ENCODE results near the gene SYNDIG1.

The SYNDIG1 gene

DNA sequence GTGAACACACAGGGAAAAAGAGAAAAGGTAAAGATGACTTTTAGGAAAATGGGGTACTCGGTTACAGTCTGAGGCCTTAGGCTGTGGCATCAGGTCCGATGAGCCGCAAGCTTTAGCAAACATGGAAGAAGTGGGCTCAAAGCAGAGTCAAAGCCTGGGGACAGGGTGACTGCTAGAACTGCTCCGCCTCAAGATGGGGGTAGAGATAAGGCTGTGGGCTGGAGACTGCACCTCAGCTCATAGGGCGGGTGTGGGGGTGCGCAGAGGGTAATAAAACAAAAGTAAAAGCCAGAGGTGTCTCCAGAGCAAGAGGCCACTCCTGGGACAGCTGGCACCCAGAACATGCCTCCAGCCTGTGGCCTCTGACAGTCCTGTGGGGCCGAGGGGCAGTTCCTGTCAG is 21.3 kb upstream of the SYNDIG1 start:
- no peak for DNase-seq (ENCODE audit: low read depth)

DNA sequence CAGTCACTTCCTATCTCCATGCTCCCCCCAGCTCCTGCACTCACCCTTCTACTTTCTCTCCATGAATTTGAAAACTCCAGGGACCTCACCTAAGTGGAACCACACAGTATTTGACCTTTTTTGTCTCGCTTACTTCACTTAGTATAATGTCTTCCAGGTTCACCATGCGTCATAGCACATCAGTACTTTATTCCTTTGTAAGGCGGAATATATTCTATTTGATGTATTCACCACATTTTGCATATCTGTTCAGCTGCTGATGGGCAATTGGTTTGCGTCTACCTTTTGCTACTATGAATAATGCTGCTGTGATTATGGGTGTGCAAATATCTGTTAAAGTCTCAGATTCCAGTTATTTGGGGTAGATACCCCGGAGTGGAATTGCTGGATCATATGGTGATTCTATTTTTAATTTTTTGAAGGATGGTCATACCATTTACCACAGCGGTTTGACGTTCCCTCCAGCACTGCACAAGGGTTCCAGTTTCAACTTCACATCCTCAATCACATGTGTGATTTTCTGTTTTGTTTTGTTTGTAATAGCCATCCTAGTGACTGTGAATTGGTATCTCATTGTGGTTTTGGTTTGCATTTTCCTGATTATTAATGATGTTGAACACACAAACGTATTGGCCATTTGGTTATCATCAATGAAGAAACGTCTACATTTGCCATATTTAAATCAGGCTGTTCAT is 20.3 kb upstream of the SYNDIG1 start:
- DNase-seq (ENCODE audit: low read depth): no peak

DNA sequence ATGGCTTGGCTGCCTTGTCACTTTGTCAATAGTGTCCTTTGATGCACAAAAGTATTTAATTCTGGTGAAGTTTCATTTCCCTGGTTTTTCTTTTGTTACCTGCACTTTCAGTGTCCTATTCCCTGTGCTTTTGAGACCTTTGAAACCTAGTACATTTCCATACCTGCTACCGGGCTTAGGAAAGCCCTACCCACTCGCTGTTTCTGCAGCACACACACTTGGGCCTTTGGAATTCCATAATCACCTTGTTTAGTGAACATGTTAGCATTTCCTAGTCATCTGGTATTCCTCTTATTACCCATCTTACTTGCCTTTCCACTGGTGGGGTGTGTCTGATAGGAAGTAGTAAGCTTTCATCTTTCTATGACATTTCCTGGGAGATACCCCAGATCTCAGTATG is 19.3 kb upstream of the SYNDIG1 start:
- no peak for DNase-seq (ENCODE audit: low read depth)

DNA sequence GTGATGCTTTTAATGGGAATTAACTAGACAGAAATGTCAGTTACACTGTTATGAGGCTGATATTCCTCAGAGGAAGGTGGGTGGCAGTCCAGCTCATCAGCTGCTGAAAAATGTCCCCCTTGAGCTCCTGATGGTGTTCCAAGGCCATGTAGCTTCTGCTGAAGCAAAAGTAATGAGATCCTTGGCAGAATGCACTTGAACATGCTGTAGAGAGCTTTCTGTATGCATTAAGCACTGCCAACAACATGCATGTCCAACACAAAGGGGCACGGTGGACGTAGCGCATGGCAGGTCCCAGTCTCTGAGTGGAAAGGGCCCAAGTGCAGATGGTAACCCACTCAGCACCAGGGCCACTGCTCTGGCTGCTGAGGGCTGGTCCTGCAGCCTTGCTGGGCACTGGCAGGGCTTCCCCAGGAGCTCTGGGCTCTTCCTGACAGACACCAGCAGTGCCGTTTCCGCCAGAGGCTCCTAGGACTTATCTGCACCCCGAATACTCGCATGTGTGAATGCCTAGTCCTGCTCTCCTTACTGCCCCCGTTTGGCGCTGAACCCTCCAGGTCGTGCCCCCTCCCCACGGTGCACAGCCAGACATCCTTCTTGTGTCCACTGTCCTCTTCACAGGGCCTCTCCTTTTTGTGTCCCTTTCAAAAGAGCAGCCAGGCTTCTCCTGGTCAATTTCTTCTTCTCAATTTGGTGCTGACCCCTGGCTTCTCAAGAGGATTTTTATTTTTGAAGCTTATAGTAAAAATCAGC is 18.6 kb upstream of the SYNDIG1 start:
- DNase-seq (ENCODE audit: low read depth): no peak

DNA sequence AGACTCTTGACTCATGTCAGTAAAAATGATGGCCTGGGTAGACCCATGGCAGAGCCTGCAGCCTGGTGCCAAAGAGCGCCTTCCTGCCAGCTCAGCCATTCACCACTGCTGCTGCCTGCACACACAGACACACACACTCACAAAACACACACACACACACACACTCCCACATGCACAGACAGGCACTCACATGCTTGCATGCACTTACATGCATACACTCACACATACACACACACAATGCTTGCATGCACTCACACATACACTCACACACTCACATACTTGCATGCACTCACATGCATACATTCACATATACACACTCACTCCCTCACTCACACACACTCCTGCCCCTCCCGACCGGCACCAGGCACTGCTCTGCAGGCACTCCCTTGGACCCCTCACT is 18.0 kb upstream of the SYNDIG1 start:
- no peak for DNase-seq (ENCODE audit: low read depth)

GRCh38 chr20:24452016-24452415 is 17.4 kb upstream of the SYNDIG1 start:
- DNase-seq (ENCODE audit: low read depth): no peak

DNA sequence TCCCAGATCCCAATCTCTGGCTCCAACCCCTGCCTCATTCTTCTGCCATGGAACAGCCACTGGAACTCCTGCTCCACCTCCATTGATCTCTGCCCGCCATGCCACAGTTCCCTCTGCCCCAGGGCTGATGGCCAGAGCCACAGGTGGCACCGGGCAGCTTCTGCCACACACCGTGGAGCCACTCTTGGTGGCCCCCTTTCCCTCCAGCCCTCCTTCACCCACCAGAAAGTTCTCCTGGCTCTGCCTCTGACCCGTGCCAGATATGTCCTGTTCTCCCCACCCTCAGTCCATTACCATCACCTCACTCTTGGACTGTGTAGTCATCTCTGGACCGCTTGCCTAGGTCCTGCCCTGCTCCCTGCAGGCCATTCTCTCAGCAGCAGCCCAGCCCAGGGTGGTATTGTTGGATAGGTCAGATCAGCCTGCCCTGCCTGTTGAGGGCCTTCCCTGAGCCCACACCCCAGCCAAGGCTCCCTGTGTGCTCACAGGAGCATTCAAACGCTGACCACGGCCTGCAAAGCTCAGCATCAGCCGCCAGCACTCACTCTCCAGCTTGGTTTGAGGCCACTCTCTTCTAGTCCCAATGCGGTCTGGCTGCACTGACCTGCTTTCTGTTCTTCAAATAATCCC is 16.8 kb upstream of the SYNDIG1 start:
- DNase-seq (ENCODE audit: low read depth): no peak

DNA sequence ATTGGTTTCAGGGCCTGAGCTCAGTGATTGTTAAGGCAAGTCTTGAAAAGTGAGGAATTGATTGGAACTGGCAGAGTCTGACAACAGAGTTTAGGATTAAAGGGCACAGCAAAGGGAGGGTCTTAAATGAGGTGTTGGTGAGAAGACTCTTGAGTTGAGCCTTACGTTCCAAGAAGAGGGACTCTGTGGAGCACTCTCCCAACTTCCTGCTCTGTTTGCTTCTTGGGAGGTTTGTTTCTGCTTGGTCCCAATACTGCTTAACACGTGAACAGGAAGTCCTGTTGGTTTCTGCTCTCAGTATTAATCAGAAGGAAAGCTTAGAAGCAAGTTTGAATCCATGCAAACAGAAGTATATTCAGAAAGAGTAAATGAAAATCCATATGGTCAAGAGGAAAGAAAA is 15.6 kb upstream of the SYNDIG1 start:
- DNase-seq (ENCODE audit: low read depth): no peak

DNA sequence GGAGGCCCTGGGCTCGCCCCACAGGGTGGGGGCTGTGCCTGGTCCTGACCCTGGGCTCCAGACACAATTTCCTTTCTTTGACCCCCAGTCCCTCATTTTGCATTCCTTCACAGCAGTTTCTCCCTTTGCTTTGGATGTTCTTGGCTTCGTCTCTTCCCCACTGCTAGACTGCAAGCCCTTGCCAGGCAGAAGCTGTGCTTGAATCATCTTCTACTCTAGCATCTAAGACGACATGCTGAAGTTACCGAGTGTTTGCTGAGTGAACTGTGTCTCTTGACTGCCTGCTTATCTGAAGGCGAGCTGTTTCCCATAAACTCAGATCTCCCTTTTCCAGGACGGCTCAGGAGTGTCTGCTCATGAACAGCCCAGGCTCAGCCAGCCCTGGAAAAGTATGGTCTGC is 14.3 kb upstream of the SYNDIG1 start:
- DNase-seq (ENCODE audit: low read depth): no peak

DNA sequence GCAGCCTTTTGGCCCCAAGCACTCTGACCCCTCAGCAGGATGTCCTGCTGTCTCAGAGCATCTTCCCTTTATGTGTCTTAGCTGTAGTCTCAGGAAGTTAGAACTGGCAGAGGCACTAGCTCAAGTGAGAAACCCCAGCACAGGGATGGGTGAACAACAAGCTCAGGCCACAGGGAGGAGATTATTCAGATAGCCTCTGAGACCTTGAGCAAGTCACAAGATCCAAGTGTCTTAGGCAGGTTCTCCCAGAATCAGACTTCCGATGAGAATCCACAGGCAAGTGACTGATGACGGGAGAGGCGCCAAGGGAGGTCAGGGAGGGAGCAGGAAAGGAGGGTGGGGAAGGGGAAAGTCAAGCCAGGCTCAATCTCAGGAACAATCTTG is 13.0 kb upstream of the SYNDIG1 start:
- DNase-seq (ENCODE audit: low read depth): no peak

DNA sequence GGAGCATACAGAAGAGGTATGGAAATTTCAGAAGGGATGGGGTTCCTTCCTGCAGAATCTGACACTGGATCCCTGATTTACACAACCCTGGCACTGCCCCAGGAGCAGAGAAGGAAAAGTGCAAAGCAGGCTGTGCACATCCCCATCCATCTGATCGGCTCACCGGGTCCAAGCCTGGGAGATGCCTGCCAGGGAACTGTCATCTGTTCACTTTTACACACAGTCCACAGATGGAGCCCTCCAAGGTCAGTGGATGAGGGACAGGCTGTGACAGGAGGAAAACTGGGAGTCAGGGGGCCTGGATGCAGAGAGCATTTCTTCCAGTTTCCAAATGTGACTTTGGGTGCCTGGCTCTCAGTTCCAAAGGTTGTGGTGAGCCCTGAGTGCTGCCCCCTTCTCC is 11.0 kb upstream of the SYNDIG1 start:
- no peak for DNase-seq (ENCODE audit: low read depth)

GRCh38 chr20:24459733-24460132 is 9.7 kb upstream of the SYNDIG1 start:
- DNase-seq (ENCODE audit: low read depth): no peak

DNA sequence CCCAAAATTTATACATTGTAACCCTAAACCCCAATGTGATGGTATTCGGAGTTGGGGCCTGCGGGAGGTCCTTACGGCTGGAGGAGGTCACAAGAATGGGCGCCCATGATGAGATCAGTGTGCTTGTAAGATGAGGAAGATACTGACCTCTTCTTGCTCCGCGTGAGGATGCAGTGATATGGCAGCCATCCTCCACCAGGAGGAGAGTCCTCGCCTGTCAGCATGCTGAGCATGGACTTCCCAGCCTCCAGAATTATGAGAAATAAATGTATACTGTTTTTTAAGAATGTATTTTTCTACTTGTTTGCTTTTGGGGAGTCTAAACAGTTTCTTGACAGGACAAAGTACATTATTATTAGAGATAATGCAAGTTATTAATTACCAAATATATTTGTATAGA is 8.7 kb upstream of the SYNDIG1 start:
- DNase-seq (ENCODE audit: low read depth): no peak

DNA sequence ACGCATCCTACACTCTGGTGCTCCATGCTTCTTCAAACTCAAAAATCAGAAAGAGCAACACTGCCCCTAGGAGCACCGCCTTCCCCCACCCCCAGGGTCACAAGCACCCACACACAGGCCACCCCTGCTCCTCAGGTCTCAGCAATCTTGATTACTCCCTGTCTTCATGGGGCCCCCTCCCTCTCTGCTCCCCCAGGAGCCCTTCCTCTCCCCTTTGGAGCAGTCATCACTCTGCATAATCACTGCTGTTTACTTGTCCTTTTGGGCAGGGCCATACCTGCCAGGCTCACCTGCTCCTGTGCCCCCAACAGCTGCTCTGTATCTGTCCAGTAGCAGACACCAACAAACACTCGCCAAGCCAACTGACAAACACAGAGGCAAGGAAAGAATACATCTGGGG is 7.6 kb upstream of the SYNDIG1 start:
- no peak for DNase-seq (ENCODE audit: low read depth)

GRCh38 chr20:24462460-24463010 is 6.9 kb upstream of the SYNDIG1 start:
- no peak for DNase-seq (ENCODE audit: low read depth)

- no peak for DNase-seq (ENCODE audit: low read depth)
Observed at GRCh38 chr20:24465159-24465558, 4.3 kb upstream of the SYNDIG1 start.

DNA sequence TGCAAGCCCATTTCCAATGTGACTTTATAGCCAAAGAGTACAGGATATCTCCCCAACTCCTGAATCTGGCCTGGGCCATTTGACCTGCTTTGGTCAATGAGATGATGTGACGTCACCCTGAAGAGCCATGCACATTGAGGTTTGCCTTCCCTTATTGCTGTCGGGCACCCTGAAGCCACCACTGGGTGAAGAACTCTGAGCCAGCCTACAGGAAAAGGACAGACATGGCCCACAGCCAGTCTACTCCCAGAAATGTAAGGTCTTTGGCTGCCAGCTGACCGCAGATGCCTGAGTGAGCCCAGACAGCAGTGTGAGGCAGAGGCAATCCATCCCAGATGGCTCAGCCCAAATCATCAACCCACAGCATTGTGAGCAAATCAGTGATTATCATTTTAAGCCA is 3.7 kb upstream of the SYNDIG1 start:
- DNase-seq (ENCODE audit: low read depth): no peak

- DNase-seq (ENCODE audit: low read depth): no peak
Observed at GRCh38 chr20:24468401-24469115, 871 bp upstream of the SYNDIG1 start.

DNA sequence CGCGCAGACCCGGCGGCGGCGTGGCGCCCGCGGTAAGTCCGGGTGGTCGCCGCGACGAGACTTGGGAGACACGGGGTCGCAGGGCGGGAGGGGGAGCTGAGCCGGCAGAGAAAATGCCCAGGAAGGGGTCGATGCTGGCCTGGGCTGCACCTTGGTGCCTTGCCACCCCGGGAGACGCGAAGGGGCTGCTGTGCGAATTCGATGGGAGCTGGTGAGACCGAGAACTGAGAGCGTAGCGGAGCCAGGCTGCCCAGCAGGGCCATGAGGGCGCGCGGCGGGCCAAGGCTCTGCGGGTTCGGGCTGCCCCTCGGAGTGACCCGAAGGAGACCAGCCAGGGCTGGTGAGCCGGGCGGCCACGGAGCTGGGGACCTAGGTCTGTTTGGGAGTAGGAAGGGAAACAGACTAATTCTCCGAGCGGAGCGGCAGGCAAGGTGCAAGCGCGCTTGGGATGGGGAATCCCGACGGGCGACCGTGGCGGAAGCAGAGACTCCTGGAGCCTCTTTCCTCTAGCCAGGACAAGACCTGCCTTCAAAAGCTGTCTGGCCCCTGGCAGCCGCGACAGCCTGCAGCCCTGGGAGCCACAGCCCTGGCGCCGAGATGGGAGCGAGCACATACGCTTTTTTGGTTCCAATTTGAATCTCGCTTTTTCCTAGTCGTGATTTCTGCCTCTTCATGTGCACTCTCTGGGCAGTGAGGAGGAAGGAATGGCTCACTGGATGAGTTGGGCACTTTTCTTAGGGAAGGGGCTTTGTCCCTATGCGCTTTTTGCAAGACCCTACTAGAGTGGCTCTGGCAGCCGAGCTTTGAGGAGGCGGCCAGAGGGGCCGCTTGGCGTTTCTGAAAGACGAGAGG is 691 bp downstream of the SYNDIG1 start:
- no peak for DNase-seq (ENCODE audit: low read depth)

DNA sequence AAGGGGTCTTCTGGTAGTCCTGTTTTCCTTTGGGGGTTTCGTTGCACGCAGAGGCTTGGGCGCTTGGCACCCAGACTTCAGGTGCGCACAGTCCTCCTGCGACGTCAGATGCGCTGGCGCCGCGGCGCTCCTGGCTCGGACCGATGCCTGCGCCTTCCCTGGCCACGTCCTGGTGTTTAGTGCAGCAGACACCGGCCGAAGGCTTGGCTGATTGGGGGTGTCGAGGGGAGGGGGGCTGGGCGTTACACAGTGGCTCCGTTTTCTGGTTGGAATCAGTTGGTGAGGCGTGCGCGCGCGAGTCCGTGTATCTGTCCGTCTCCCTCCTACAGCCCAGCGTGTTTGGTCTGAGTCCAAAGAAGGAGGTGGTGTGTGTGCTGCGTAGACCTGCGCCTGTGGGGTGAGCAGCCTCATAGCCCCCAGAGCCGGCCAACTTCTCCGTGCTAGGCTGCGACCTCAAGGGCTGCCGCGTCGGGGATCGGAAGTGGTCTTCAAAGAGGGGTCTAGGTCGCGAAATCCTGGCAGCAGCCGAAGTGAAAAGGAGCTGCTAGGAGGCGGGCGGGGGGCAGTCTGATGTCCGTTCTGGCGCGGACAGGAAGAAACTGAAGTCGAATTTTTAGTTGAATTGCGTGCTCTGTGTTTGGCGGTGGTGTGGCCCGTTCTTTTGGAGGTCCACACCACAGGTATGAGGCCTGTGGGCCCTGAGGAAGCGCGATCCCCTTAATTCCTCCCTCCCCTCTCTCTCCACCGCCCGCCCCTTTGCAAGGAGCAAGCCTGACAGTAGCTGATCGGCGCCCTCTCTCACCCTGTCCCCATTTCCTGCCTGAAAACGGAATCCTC is 1.5 kb downstream of the SYNDIG1 start:
- no peak for DNase-seq (ENCODE audit: low read depth)

DNA sequence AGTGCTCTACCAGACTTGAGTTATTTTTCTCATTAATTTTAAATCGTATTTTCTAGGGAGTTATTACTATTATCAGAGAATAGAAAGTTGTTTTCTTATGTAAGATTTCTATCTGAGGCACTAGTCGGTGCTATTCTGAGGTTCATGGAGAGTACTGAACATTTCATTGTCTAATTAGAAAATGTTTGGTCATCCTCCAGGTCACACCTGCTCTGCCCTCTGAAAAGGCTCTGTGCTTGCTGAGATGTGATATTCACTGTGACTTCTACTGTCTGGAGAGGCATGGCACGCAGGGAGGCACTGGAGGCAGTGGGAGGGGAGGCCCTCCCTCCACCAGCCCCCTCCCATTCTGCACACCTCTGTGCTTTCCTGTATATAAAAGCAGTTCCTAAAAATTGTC is 3.0 kb downstream of the SYNDIG1 start:
- DNase-seq (ENCODE audit: low read depth): no peak

Data from fibroblast of the conjunctiva (primary cell).